ENCODE measurements around the gene USP21.
"Not testable (repeated sequence)": the region's sequence is repeated elsewhere in the genome, so short reads cannot be mapped to it uniquely, and the experiment has no call there.

Gene USP21

GRCh38 chr1:161159087-161159912 is at the start of gene USP21:
Gene USP21 (plus strand): TSS chr1:161159500. CDS start chr1:161160641, 1,141 bp downstream.
- peak; percentile 80 for DNase-seq (ENCODE audit: low read depth)
- TF ChIP-seq CTCF (IDR thresholded peaks at IDR 0.05; ENCODE audit: low read depth, low read length, missing control alignments) = peak; percentile 34
- in situ Hi-C loops (cut with HindIII; ENCODE audit: low sequenced_read_pairs) = no loop called here
- peak within 1 kb of the TSS; percentile 95 for H3K4me3 ChIP-seq (ENCODE audit: low read depth, low read length)

- H3K4me3 ChIP-seq (ENCODE audit: low read depth, low read length) = no peak overlapping the region
- in situ Hi-C loops (cut with HindIII; ENCODE audit: low sequenced_read_pairs) = no loop called here
- no peak for TF ChIP-seq CTCF (IDR thresholded peaks at IDR 0.05; ENCODE audit: low read depth, low read length, missing control alignments)
- no peak for DNase-seq (ENCODE audit: low read depth)
These were observed 48.2 kb upstream of the USP21 start for GRCh38 chr1:161111117-161111516.

- no peak overlapping the region for H3K4me3 ChIP-seq (ENCODE audit: low read depth, low read length)
- no peak for TF ChIP-seq CTCF (IDR thresholded peaks at IDR 0.05; ENCODE audit: low read depth, low read length, missing control alignments)
- no peak for DNase-seq (ENCODE audit: low read depth)
- in situ Hi-C loops (cut with HindIII; ENCODE audit: low sequenced_read_pairs) = no loop called here
These were observed 47.8 kb upstream of the USP21 start for GRCh38 chr1:161111527-161111926.

GRCh38 chr1:161113915-161114314 is 45.4 kb upstream of the USP21 start:
- DNase-seq (ENCODE audit: low read depth) = no peak
- no peak for TF ChIP-seq CTCF (IDR thresholded peaks at IDR 0.05; ENCODE audit: low read depth, low read length, missing control alignments)
- in situ Hi-C loops (cut with HindIII; ENCODE audit: low sequenced_read_pairs) = no loop called here
- H3K4me3 ChIP-seq (ENCODE audit: low read depth, low read length) = no peak overlapping the region

GRCh38 chr1:161114556-161114955 is 44.7 kb upstream of the USP21 start:
- in situ Hi-C loops (cut with HindIII; ENCODE audit: low sequenced_read_pairs) = no loop called here
- DNase-seq (ENCODE audit: low read depth) = no peak
- TF ChIP-seq CTCF (IDR thresholded peaks at IDR 0.05; ENCODE audit: low read depth, low read length, missing control alignments) = no peak
- no peak overlapping the region for H3K4me3 ChIP-seq (ENCODE audit: low read depth, low read length)

- TF ChIP-seq CTCF (IDR thresholded peaks at IDR 0.05; ENCODE audit: low read depth, low read length, missing control alignments) = no peak
- peak; percentile 79 for DNase-seq (ENCODE audit: low read depth)
- in situ Hi-C loops (cut with HindIII; ENCODE audit: low sequenced_read_pairs) = no loop called here
- no peak overlapping the region for H3K4me3 ChIP-seq (ENCODE audit: low read depth, low read length)
These were observed 44.1 kb upstream of the USP21 start for GRCh38 chr1:161115132-161115711.

- DNase-seq (ENCODE audit: low read depth); H3K4me3 ChIP-seq (ENCODE audit: low read depth, low read length); in situ Hi-C loops (cut with HindIII; ENCODE audit: low sequenced_read_pairs): not testable (repeated sequence)
These were observed 43.3 kb upstream of the USP21 start for GRCh38 chr1:161115961-161116360.
